ENCODE data around the gene INF2. TPM values are rescaled to one million over a fixed set of nuclear protein-coding genes. Genes with fewer than 3 reads are reported as not detected.

Gene INF2
- total and polyA plus RNA-seq, 2 experiments from 2014 or later = 36.7 to 75.5 TPM

- Histone ChIP-seq H3K4me3 (no peak overlapping the region), H2AFZ (no peak overlapping the region), H3K36me3 (ENCODE audit: insufficient read depth) (no peaks in the 10 kb centered on the region), H3K4me1 (ENCODE audit: insufficient read depth) (no peaks in the 10 kb centered on the region), H4K20me1 (replicated peaks; ENCODE audit: insufficient read depth) (no peaks in the 10 kb centered on the region), H3K4me2 (no peak overlapping the region), H3F3A (replicated peaks; ENCODE audit: low read depth) (no peaks in the 10 kb centered on the region), H3K27ac (ENCODE audit: low read depth) (no peak overlapping the region), H3K9me2 (ENCODE audit: insufficient read depth) (no peaks in the 10 kb centered on the region), H3K27me3 (ENCODE audit: insufficient read depth) (no peaks in the 10 kb centered on the region), H3K79me2 (replicated peaks; ENCODE audit: insufficient read depth) (no peaks in the 10 kb centered on the region)
- H3K27ac Mint-ChIP-seq = no peak overlapping the region
- ATAC-seq (no peak), DNase-seq (ENCODE audit: low spot score) (no peak)
- no peak for TF ChIP-seq STAT1 (IDR thresholded peaks at IDR 0.05; ENCODE audit: unreplicated experiment)
- no peak for TF ChIP-seq ZNF331 (CRISPR knock-in tag; IDR thresholded peaks at IDR 0.05; ENCODE audit: low read depth)
- no peak for TF ChIP-seq NANOG (IDR thresholded peaks at IDR 0.05; ENCODE audit: borderline replicate concordance)
- no peak for TF ChIP-seq ETS1 (IDR thresholded peaks at IDR 0.05)
- TF ChIP-seq ZNF114 (CRISPR knock-in tag; IDR thresholded peaks at IDR 0.05) = no peak
- TF ChIP-seq CTCF (conservative IDR thresholded peaks at IDR 0.05; ENCODE audit: low read depth in 2 of 2) = no peak
- TF ChIP-seq EZH2 (IDR thresholded peaks at IDR 0.05; ENCODE audit: low read depth, unreplicated experiment) = no peak
- no peak for TF ChIP-seq EZH2phosphoT487 (IDR thresholded peaks at IDR 0.05; ENCODE audit: unreplicated experiment)
- no peak for TF ChIP-seq REST (IDR thresholded peaks at IDR 0.05; ENCODE audit: unreplicated experiment)
- TF ChIP-seq CREB1 (CRISPR knock-in tag; IDR thresholded peaks at IDR 0.05; ENCODE audit: low read depth) = no peak
- no peak for TF ChIP-seq JUNB (IDR thresholded peaks at IDR 0.05; ENCODE audit: unreplicated experiment)
- no peak for TF ChIP-seq ZNF462 (CRISPR knock-in tag; IDR thresholded peaks at IDR 0.05)
- TF ChIP-seq POLR2AphosphoS5 (IDR thresholded peaks at IDR 0.05; ENCODE audit: low read depth) = no peak
- H3K4me1 Mint-ChIP-seq = peaks cover 10% of the 10 kb centered on the region
- H3K9me3 Mint-ChIP-seq = peaks cover 17% of the 10 kb centered on the region
- no peak overlapping the region for H3K4me3 Mint-ChIP-seq
- H3K27me3 Mint-ChIP-seq (ENCODE audit: insufficient read depth, low read depth, poor library complexity) = peaks cover 6% of the 10 kb centered on the region
- H3K36me3 Mint-ChIP-seq (ENCODE audit: low read depth) = no peaks in the 10 kb centered on the region; the same call in 1 of the 3 replicates
Measured at GRCh38 chr14:104641753-104642539, 47.5 kb upstream of the INF2 start.
